CD4-positive, alpha-beta T cell (primary cell): ENCODE measurements around the gene BTBD8. TPM values are rescaled to one million over a fixed set of nuclear protein-coding genes. Genes with fewer than 3 reads are reported as not detected.

ENCODE experiments used
- ATAC-seq: fragments of 200-7000 bp; cut with Tn5 transposase; one replicate; pipeline ENCODE4 v1.10.0; 2022; ENCODE audit warnings: mild to moderate bottlenecking; ENCODE audit not compliant: poor library complexity
- CTCF ChIA-PET: fragments of 350-600 bp; sonication (Branson Sonifier 250); formaldehyde crosslinking; loops from one replicate; lab custom pipeline; 2021; ENCODE audit warnings: antibody characterized with exemption, inconsistent platforms; lab: Charles Lee
- POLR2A ChIA-PET: fragments of 350-600 bp; sonication (Branson Sonifier 250); formaldehyde crosslinking; loops from one replicate; lab custom pipeline; 2021; ENCODE audit warnings: antibody characterized with exemption, inconsistent platforms; lab: Charles Lee
- DNase-seq, 14 experiments: peaks; one replicate each; pipeline ENCODE4 v3.0.0-alpha.2; 2013 to 2020; ENCODE audit warnings: mixed read lengths in 2 of 14
- H3K27ac ChIP-seq, 2 donors: one replicate each; pipeline versions ENCODE4 v1.5.1 to v1.7.0; 2013; ENCODE audit warnings: low read length in 2 of 2, low read depth in 1 of 2, mild to moderate bottlenecking in 1 of 2
- H3K27me3 ChIP-seq, 2 experiments: 1 replicate in 1 of 2; 2 replicates in 1 of 2; pipeline versions ENCODE4 v1.6.1 to v1.7.0; 2013; ENCODE audit warnings: low read length in 2 of 2, control low read depth in 1 of 2, mild to moderate bottlenecking in 1 of 2, moderate library complexity in 1 of 2; ENCODE audit not compliant: insufficient read depth in 2 of 2, control insufficient read depth in 1 of 2
- H3K36me3 ChIP-seq: one replicate; pipeline ENCODE4 v1.6.1; 2013; ENCODE audit warnings: low read length, control low read depth; ENCODE audit not compliant: insufficient read depth
- H3K4me1 ChIP-seq: one replicate; pipeline ENCODE4 v1.6.1; 2013; ENCODE audit warnings: low read length, control low read depth; ENCODE audit not compliant: insufficient read depth
- H3K4me3 ChIP-seq: one replicate; pipeline ENCODE4 v1.5.1; 2013; ENCODE audit warnings: mild to moderate bottlenecking, low read length, moderate library complexity
- H3K9me3 ChIP-seq, 2 experiments: 1 replicate in 1 of 2; 2 replicates in 1 of 2; pipeline versions ENCODE4 v1.6.1 to v1.7.0; 2013; ENCODE audit warnings: low read length in 2 of 2, mild to moderate bottlenecking in 2 of 2, control low read depth in 1 of 2, moderate library complexity in 1 of 2; ENCODE audit not compliant: control insufficient read depth in 1 of 2, insufficient read depth in 1 of 2
- H3K27ac Mint-ChIP-seq: one replicate; pipeline ENCODE4 v1.8.0; 2020; ENCODE audit warnings: mixed read lengths
- H3K27me3 Mint-ChIP-seq: one replicate; pipeline ENCODE4 v1.8.0; 2021; ENCODE audit warnings: mixed read lengths
- H3K36me3 Mint-ChIP-seq: one replicate; pipeline ENCODE4 v1.8.0; 2021; ENCODE audit warnings: low read depth, mixed read lengths
- H3K4me1 Mint-ChIP-seq: one replicate; pipeline ENCODE4 v1.8.0; 2021; ENCODE audit warnings: low read depth, mixed read lengths
- H3K4me3 Mint-ChIP-seq: one replicate; pipeline ENCODE4 v1.8.0; 2020; ENCODE audit warnings: mild to moderate bottlenecking, mixed read lengths
- H3K9me3 Mint-ChIP-seq: one replicate; pipeline ENCODE4 v1.8.0; 2020; ENCODE audit warnings: mixed read lengths
- intact Hi-C, 2 experiments: fragments of 100-400 bp; cut with DNase I in 1 of 2; cut with micrococcal nuclease in 1 of 2; formaldehyde crosslinking; loops; one replicate each; pipeline versions ENCODE4 v1.15.1 to v1.9.0; 2023 to 2025; cut with DNase I, micrococcal nuclease
- total RNA-seq, 174 experiments: library from RNA in 2 of 174; stranded (reverse) in 2 of 174; gene quantifications; one replicate each; pipeline ENCODE4 v1.2.3 and lab custom pipeline; 2021 to 2026
- TF ChIP-seq, protein P1 (sequence below): fragments of 200-600 bp; IDR thresholded peaks from one replicate; pipeline ENCODE4 v1.8.0; 2022; ENCODE audit warnings: antibody characterized with exemption, mild to moderate bottlenecking

Gene BTBD8
- total RNA-seq, 2 experiments from 2014 or later: 1.8 to 2.8 TPM

DNA sequence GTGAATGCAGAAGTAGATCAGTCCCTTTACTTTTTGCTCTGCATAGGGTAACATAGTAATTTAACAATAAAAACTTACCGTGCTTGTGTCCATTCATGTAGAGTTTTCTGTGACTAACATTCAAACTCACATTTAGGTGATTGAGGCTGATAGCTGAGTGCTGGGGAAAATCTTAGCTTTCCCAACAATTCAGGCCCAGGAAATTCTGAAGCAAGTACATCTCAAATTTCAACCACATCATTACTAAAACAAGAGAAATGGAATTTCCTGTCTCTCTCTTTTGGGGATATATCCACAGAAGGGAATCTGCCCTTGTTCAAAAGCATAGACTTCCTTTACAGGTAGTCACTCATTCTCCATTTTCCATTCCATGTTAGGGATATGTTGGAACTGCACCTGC is 104.5 kb downstream of the BTBD8 start:
- ChIA-PET CTCF (no interaction called here), POLR2A (no interaction called here)
- DNase-seq (no peak), ATAC-seq (no peak)
- Histone ChIP-seq H3K9me3 (no peaks in the 10 kb centered on the region), H3K27ac (no peak overlapping the region), H3K4me1 (no peaks in the 10 kb centered on the region), H3K27me3 (no peaks in the 10 kb centered on the region), H3K4me3 (no peak overlapping the region), H3K36me3 (no peaks in the 10 kb centered on the region)
- TF ChIP-seq, protein P1, sequence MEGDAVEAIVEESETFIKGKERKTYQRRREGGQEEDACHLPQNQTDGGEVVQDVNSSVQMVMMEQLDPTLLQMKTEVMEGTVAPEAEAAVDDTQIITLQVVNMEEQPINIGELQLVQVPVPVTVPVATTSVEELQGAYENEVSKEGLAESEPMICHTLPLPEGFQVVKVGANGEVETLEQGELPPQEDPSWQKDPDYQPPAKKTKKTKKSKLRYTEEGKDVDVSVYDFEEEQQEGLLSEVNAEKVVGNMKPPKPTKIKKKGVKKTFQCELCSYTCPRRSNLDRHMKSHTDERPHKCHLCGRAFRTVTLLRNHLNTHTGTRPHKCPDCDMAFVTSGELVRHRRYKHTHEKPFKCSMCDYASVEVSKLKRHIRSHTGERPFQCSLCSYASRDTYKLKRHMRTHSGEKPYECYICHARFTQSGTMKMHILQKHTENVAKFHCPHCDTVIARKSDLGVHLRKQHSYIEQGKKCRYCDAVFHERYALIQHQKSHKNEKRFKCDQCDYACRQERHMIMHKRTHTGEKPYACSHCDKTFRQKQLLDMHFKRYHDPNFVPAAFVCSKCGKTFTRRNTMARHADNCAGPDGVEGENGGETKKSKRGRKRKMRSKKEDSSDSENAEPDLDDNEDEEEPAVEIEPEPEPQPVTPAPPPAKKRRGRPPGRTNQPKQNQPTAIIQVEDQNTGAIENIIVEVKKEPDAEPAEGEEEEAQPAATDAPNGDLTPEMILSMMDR: no peak
- intact Hi-C loops: no loop called here
- Mint-ChIP-seq H3K9me3 (no peaks in the 10 kb centered on the region), H3K4me1 (no peaks in the 10 kb centered on the region), H3K36me3 (peaks cover 32% of the 10 kb centered on the region), H3K27me3 (no peaks in the 10 kb centered on the region), H3K4me3 (no peak overlapping the region), H3K27ac (no peak overlapping the region)

DNA sequence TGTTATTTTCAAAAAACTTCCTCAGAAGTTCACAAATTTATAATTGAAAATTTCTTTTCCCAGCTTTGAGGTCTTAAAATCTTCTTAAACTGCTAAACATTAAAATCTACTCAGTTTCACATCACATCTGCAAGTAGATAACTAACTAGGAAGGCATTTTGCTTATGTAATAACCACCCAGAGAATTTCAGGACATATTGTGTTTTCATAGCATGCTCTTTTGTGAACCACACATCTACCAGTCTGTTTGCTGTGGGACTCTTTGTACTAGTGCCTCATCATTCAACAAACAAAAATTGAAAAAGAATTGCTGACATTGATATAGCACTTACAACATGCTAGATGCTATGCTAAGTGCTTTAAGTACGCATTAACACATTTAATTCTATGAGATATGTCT is 105.9 kb downstream of the BTBD8 start:
- no peaks in the 10 kb centered on the region for H3K9me3 Mint-ChIP-seq
- H3K27ac ChIP-seq: no peak overlapping the region
- intact Hi-C loops: no loop called here
- ChIA-PET CTCF (no interaction called here), POLR2A (no interaction called here)
- H3K9me3 ChIP-seq: no peaks in the 10 kb centered on the region
- no peak overlapping the region for H3K27ac Mint-ChIP-seq
- no peak overlapping the region for H3K4me3 Mint-ChIP-seq
- DNase-seq (no peak), ATAC-seq (no peak)
- H3K36me3 Mint-ChIP-seq: peaks cover 20% of the 10 kb centered on the region
- H3K27me3 ChIP-seq: no peaks in the 10 kb centered on the region
- TF ChIP-seq, protein P1: no peak
- H3K4me1 ChIP-seq: no peaks in the 10 kb centered on the region
- H3K4me1 Mint-ChIP-seq: no peaks in the 10 kb centered on the region
- no peaks in the 10 kb centered on the region for H3K27me3 Mint-ChIP-seq
- H3K4me3 ChIP-seq: no peak overlapping the region
- no peaks in the 10 kb centered on the region for H3K36me3 ChIP-seq

DNA sequence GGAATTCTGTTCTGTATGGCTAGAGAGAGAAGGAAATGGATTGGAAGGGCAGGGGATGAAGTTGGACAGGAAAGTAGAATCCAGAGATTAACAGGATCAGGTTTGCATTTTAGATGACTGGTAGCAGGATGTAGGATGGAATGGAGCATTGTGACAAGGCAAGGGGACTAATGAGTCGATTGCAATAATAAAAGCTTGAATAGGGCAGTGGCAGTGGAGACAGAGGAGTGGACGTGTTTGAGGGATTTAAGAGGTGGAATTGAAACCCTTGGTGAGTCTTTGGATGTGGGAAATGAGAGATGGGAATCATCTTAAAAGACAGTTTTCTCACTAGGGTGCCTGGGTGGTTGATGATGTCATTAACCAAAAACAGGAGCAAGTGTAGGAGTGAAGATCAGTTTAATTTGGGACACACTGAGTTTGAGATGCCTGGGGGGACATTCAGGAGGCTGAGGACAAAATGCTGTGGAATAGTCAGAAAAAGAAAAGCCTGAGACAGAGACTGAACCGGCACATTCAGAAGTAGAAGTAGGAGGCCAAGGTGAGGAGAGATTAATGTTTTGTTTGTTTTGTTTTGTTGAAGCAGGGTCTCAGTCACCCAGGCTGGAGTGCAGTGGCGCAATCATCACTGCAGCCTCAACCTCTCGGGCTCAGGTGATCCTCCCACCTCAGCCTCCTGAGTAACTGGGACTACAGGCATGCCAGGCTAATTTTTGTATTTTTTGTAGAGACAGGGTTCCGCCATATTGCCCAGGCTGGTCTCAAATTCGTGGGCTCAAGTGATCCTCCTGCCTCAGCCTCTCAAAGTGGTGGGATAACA is 108.5 kb downstream of the BTBD8 start:
- intact Hi-C loops: no loop called here

More for the DNA sequence above, 108.5 kb downstream of the BTBD8 start:
- no peak overlapping the region for H3K27ac Mint-ChIP-seq
- H3K27ac ChIP-seq: no peak overlapping the region
- ATAC-seq (no peak), DNase-seq (no peak)
- ChIA-PET CTCF (interaction anchor here (0.6 kb wide), 1 partner anchor 9 kb away, joined by 3 read pairs; no protein-coding TSS in a partner anchor), POLR2A (interaction anchor here (1.4 kb wide), 1 partner anchor 13 kb away, joined by 3 read pairs; no protein-coding TSS in a partner anchor)
- no peaks in the 10 kb centered on the region for H3K27me3 Mint-ChIP-seq
- no peaks in the 10 kb centered on the region for H3K4me1 ChIP-seq
- H3K4me1 Mint-ChIP-seq: no peaks in the 10 kb centered on the region
- H3K4me3 Mint-ChIP-seq: no peak overlapping the region
- no peaks in the 10 kb centered on the region for H3K9me3 Mint-ChIP-seq
- H3K27me3 ChIP-seq: no peaks in the 10 kb centered on the region
- TF ChIP-seq, protein P1: no peak
- no peaks in the 10 kb centered on the region for H3K36me3 ChIP-seq
- no peaks in the 10 kb centered on the region for H3K9me3 ChIP-seq
- peaks cover 10% of the 10 kb centered on the region for H3K36me3 Mint-ChIP-seq
- no peak overlapping the region for H3K4me3 ChIP-seq
